Activated naive CD8-positive, alpha-beta T cell treated with anti-CD3 and anti-CD28 coated beads for 36 hours (primary cell): ENCODE measurements around the gene ADH1A. TPM values are rescaled to one million over a fixed set of nuclear protein-coding genes. Genes with fewer than 3 reads are reported as not detected.

Source experiments
- DNase-seq: peaks from one replicate; pipeline ENCODE4 v3.0.0; 2021
- H3K27ac Mint-ChIP-seq: one replicate; pipeline ENCODE4 v1.8.0; 2022; ENCODE audit warnings: mild to moderate bottlenecking, moderate library complexity, mixed read lengths
- H3K27me3 Mint-ChIP-seq: one replicate; pipeline ENCODE4 v1.8.0; 2022; ENCODE audit warnings: mild to moderate bottlenecking, mixed read lengths
- H3K36me3 Mint-ChIP-seq: one replicate; pipeline ENCODE4 v1.8.0; 2021; ENCODE audit warnings: mild to moderate bottlenecking, mixed read lengths
- H3K4me1 Mint-ChIP-seq: one replicate; pipeline ENCODE4 v1.8.0; 2021; ENCODE audit warnings: mixed read lengths
- H3K4me3 Mint-ChIP-seq: one replicate; pipeline ENCODE4 v1.8.0; 2022; ENCODE audit warnings: mild to moderate bottlenecking, moderate library complexity, mixed read lengths
- H3K9me3 Mint-ChIP-seq: one replicate; pipeline ENCODE4 v1.8.0; 2022; ENCODE audit warnings: mixed read lengths
- total RNA-seq, 2 experiments: library from RNA; stranded (reverse); gene quantifications; one replicate each; pipeline ENCODE4 v1.2.3, GENCODE V29; 2021

ADH1A gene
- total RNA-seq, 2 experiments from 2014 or later: not detected

- no peak for DNase-seq
Measured at GRCh38 chr4:99305638-99306400, 15.0 kb upstream of the ADH1A start.

GRCh38 chr4:99301376-99302164 is 10.8 kb upstream of the ADH1A start:
- H3K9me3 Mint-ChIP-seq: peaks cover 14% of the 10 kb centered on the region
- H3K4me1 Mint-ChIP-seq: no peaks in the 10 kb centered on the region
- H3K4me3 Mint-ChIP-seq: no peak overlapping the region
- peaks cover 4% of the 10 kb centered on the region for H3K27me3 Mint-ChIP-seq
- no peaks in the 10 kb centered on the region for H3K36me3 Mint-ChIP-seq
- H3K27ac Mint-ChIP-seq: no peak overlapping the region
- no peak for DNase-seq

More at GRCh38 chr4:99305638-99306400, 15.0 kb upstream of the ADH1A start:
- no peaks in the 10 kb centered on the region for H3K36me3 Mint-ChIP-seq
- H3K4me3 Mint-ChIP-seq: no peak overlapping the region
- H3K9me3 Mint-ChIP-seq: no peaks in the 10 kb centered on the region
- peaks cover 21% of the 10 kb centered on the region for H3K27me3 Mint-ChIP-seq
- peaks cover 4% of the 10 kb centered on the region for H3K4me1 Mint-ChIP-seq
- no peak overlapping the region for H3K27ac Mint-ChIP-seq

GRCh38 chr4:99300934-99301333 is 10.1 kb upstream of the ADH1A start:
- H3K27ac Mint-ChIP-seq: no peak overlapping the region
- H3K36me3 Mint-ChIP-seq: no peaks in the 10 kb centered on the region
- H3K4me1 Mint-ChIP-seq: no peaks in the 10 kb centered on the region
- no peak for DNase-seq
- H3K27me3 Mint-ChIP-seq: no peaks in the 10 kb centered on the region
- H3K4me3 Mint-ChIP-seq: no peak overlapping the region
- peaks cover 16% of the 10 kb centered on the region for H3K9me3 Mint-ChIP-seq

- Mint-ChIP-seq H3K36me3 (no peaks in the 10 kb centered on the region), H3K27me3 (peaks cover 3% of the 10 kb centered on the region), H3K9me3 (peaks cover 19% of the 10 kb centered on the region), H3K4me3 (no peak overlapping the region), H3K4me1 (no peaks in the 10 kb centered on the region), H3K27ac (no peak overlapping the region)
- no peak for DNase-seq
Measured at GRCh38 chr4:99293357-99293756, 2.6 kb upstream of the ADH1A start.

GRCh38 chr4:99285387-99285786 is 5.4 kb downstream of the ADH1A start:
- Mint-ChIP-seq H3K27me3 (no peaks in the 10 kb centered on the region), H3K27ac (no peak overlapping the region), H3K4me1 (no peaks in the 10 kb centered on the region), H3K9me3 (no peaks in the 10 kb centered on the region), H3K4me3 (no peak overlapping the region), H3K36me3 (no peaks in the 10 kb centered on the region)
- DNase-seq: no peak

GRCh38 chr4:99282731-99283130 is 8.1 kb downstream of the ADH1A start:
- Mint-ChIP-seq H3K36me3 (no peaks in the 10 kb centered on the region), H3K27me3 (peaks cover 3% of the 10 kb centered on the region), H3K9me3 (no peaks in the 10 kb centered on the region), H3K4me3 (no peak overlapping the region), H3K4me1 (no peaks in the 10 kb centered on the region), H3K27ac (no peak overlapping the region)
- DNase-seq: no peak

- H3K36me3 Mint-ChIP-seq: no peaks in the 10 kb centered on the region
- H3K9me3 Mint-ChIP-seq: no peaks in the 10 kb centered on the region
- H3K4me3 Mint-ChIP-seq: no peak overlapping the region
- H3K4me1 Mint-ChIP-seq: no peaks in the 10 kb centered on the region
- no peak for DNase-seq
- peaks cover 5% of the 10 kb centered on the region for H3K27me3 Mint-ChIP-seq
- no peak overlapping the region for H3K27ac Mint-ChIP-seq
Measured at GRCh38 chr4:99281261-99281660, 9.5 kb downstream of the ADH1A start.

GRCh38 chr4:99276417-99276816 is 14.4 kb downstream of the ADH1A start:
- H3K27ac Mint-ChIP-seq: no peak overlapping the region
- no peak overlapping the region for H3K4me3 Mint-ChIP-seq
- no peak for DNase-seq

GRCh38 chr4:99275885-99276284 is 14.9 kb downstream of the ADH1A start:
- H3K36me3 Mint-ChIP-seq: no peaks in the 10 kb centered on the region
- peaks cover 1% of the 10 kb centered on the region for H3K9me3 Mint-ChIP-seq
- H3K4me1 Mint-ChIP-seq: no peaks in the 10 kb centered on the region
- H3K27me3 Mint-ChIP-seq: peaks cover 6% of the 10 kb centered on the region
- H3K27ac Mint-ChIP-seq: no peak overlapping the region
- H3K4me3 Mint-ChIP-seq: no peak overlapping the region
- no peak for DNase-seq

More at GRCh38 chr4:99276417-99276816, 14.4 kb downstream of the ADH1A start:
- Mint-ChIP-seq H3K4me1 (no peaks in the 10 kb centered on the region), H3K27me3 (peaks cover 6% of the 10 kb centered on the region), H3K36me3 (no peaks in the 10 kb centered on the region), H3K9me3 (peaks cover 1% of the 10 kb centered on the region)

- no peak for DNase-seq
- Mint-ChIP-seq H3K4me3 (no peak overlapping the region), H3K4me1 (no peaks in the 10 kb centered on the region), H3K27ac (no peak overlapping the region), H3K36me3 (no peaks in the 10 kb centered on the region), H3K27me3 (peaks cover 5% of the 10 kb centered on the region), H3K9me3 (peaks cover 1% of the 10 kb centered on the region)
Measured at GRCh38 chr4:99275050-99275449, 15.7 kb downstream of the ADH1A start.

GRCh38 chr4:99273704-99274103 is 17.1 kb downstream of the ADH1A start:
- no peak overlapping the region for H3K27ac Mint-ChIP-seq
- no peaks in the 10 kb centered on the region for H3K4me1 Mint-ChIP-seq
- H3K9me3 Mint-ChIP-seq: peaks cover 1% of the 10 kb centered on the region
- no peaks in the 10 kb centered on the region for H3K36me3 Mint-ChIP-seq
- no peak for DNase-seq
- H3K4me3 Mint-ChIP-seq: no peak overlapping the region
- H3K27me3 Mint-ChIP-seq: peaks cover 3% of the 10 kb centered on the region

GRCh38 chr4:99264927-99265326 is 25.9 kb downstream of the ADH1A start:
- peaks cover 3% of the 10 kb centered on the region for H3K27me3 Mint-ChIP-seq
- H3K27ac Mint-ChIP-seq: no peak overlapping the region
- H3K9me3 Mint-ChIP-seq: peaks cover 12% of the 10 kb centered on the region
- DNase-seq: no peak
- no peak overlapping the region for H3K4me3 Mint-ChIP-seq
- H3K4me1 Mint-ChIP-seq: no peaks in the 10 kb centered on the region
- peaks cover 9% of the 10 kb centered on the region for H3K36me3 Mint-ChIP-seq

- Mint-ChIP-seq H3K27ac (no peak overlapping the region), H3K4me3 (no peak overlapping the region), H3K27me3 (no peaks in the 10 kb centered on the region), H3K9me3 (peaks cover 4% of the 10 kb centered on the region), H3K4me1 (no peaks in the 10 kb centered on the region), H3K36me3 (peaks cover 2% of the 10 kb centered on the region)
- DNase-seq: no peak
Measured at GRCh38 chr4:99252746-99253145, 38.0 kb downstream of the ADH1A start.

- Mint-ChIP-seq H3K27ac (no peak overlapping the region), H3K4me1 (no peaks in the 10 kb centered on the region), H3K9me3 (peaks cover 28% of the 10 kb centered on the region), H3K36me3 (peaks cover 3% of the 10 kb centered on the region), H3K4me3 (no peak overlapping the region), H3K27me3 (no peaks in the 10 kb centered on the region)
- no peak for DNase-seq
Measured at GRCh38 chr4:99248714-99249113, 42.1 kb downstream of the ADH1A start.

GRCh38 chr4:99235955-99236354 is 54.8 kb downstream of the ADH1A start:
- H3K9me3 Mint-ChIP-seq: peaks cover 11% of the 10 kb centered on the region
- no peak for DNase-seq
- no peaks in the 10 kb centered on the region for H3K27me3 Mint-ChIP-seq
- H3K4me1 Mint-ChIP-seq: no peaks in the 10 kb centered on the region
- H3K36me3 Mint-ChIP-seq: no peaks in the 10 kb centered on the region
- no peak overlapping the region for H3K4me3 Mint-ChIP-seq
- no peak overlapping the region for H3K27ac Mint-ChIP-seq
